Fibroblast of lung (primary cell): Measurements from ENCODE around the gene DDX19B.

Source experiments
- CTCF ChIP-seq, 2 donors: IDR thresholded peaks in 1 of 2; conservative IDR thresholded peaks in 1 of 2; 1 replicate in 1 of 2; 2 replicates in 1 of 2; pipeline ENCODE4 v1.5.1; 2011 to 2012; ENCODE audit warnings: low read length in 2 of 2, control low read depth in 1 of 2, inconsistent platforms in 1 of 2, low read depth in 1 of 2, mild to moderate bottlenecking in 1 of 2
- EZH2 ChIP-seq: IDR thresholded peaks from 2 replicates; pipeline ENCODE4 v1.5.1; 2012; ENCODE audit warnings: low read length, control low read depth, mild to moderate bottlenecking; ENCODE audit errors: missing control alignments

- no peak for TF ChIP-seq EZH2
- peak; percentile 74 to 88 for TF ChIP-seq CTCF (conservative IDR thresholded peaks at IDR 0.05 in 1 of 2, IDR thresholded peaks at IDR 0.05 in 1 of 2; ENCODE audit: low read depth in 1 of 2, low read length in 2 of 2)
These were observed 47.2 kb upstream of the DDX19B start, which contains the start of gene EXOSC6 for GRCh38 chr16:70251629-70252354.
